ENCODE results near the gene RPL28.

The RPL28 gene

GRCh38 chr19:55366790-55367189, 18.9 kb upstream of the RPL28 start:
- H3K27ac ChIP-seq (ENCODE audit: low read length) = no peak overlapping the region
- no peaks in the 10 kb centered on the region for H3K9me2 ChIP-seq (replicated peaks; ENCODE audit: insufficient read depth, low read length)
- no peaks in the 10 kb centered on the region for H3K9me3 ChIP-seq (replicated peaks; ENCODE audit: insufficient read depth, low read length)
- no peaks in the 10 kb centered on the region for H3K36me3 ChIP-seq (replicated peaks; ENCODE audit: insufficient read depth, low read length)
- H3K27me3 ChIP-seq (replicated peaks; ENCODE audit: insufficient read depth, low read length) = peaks cover 83% of the 10 kb centered on the region
- H3K4me1 ChIP-seq (ENCODE audit: low read length) = no peaks in the 10 kb centered on the region
- H3K9ac ChIP-seq (ENCODE audit: low read length) = no peak overlapping the region
- H3K79me2 ChIP-seq (ENCODE audit: low read length) = no peaks in the 10 kb centered on the region
- H3K4me3 ChIP-seq (ENCODE audit: low read length) = no peak overlapping the region
- no peaks in the 10 kb centered on the region for H4K20me1 ChIP-seq (ENCODE audit: insufficient read depth, low read length)
- DNase-seq = no peak
- H3F3A ChIP-seq (ENCODE audit: insufficient read depth, low read length) = no peaks in the 10 kb centered on the region
- no peak overlapping the region for H2AFZ ChIP-seq (ENCODE audit: low read length)
- H3K4me2 ChIP-seq (ENCODE audit: low read depth, low read length) = no peak overlapping the region
- no peak for TF ChIP-seq CTCF (IDR thresholded peaks at IDR 0.05; ENCODE audit: low read length)
- TF ChIP-seq EZH2 (optimal IDR thresholded peaks at IDR 0.05; ENCODE audit: low read depth, low read length) = no peak
- no peak for TF ChIP-seq EZH2phosphoT487 (IDR thresholded peaks at IDR 0.05; ENCODE audit: low read length)

GRCh38 chr19:55368106-55368505, 17.6 kb upstream of the RPL28 start:
- Histone ChIP-seq H4K20me1 (ENCODE audit: insufficient read depth, low read length) (no peaks in the 10 kb centered on the region), H3K27ac (ENCODE audit: low read length) (no peak overlapping the region), H3F3A (ENCODE audit: insufficient read depth, low read length) (no peaks in the 10 kb centered on the region), H3K36me3 (replicated peaks; ENCODE audit: insufficient read depth, low read length) (no peaks in the 10 kb centered on the region), H3K79me2 (ENCODE audit: low read length) (no peaks in the 10 kb centered on the region), H3K4me3 (ENCODE audit: low read length) (no peak overlapping the region), H2AFZ (ENCODE audit: low read length) (no peak overlapping the region), H3K4me2 (ENCODE audit: low read depth, low read length) (no peak overlapping the region), H3K9me2 (replicated peaks; ENCODE audit: insufficient read depth, low read length) (no peaks in the 10 kb centered on the region), H3K27me3 (replicated peaks; ENCODE audit: insufficient read depth, low read length) (peaks cover 84% of the 10 kb centered on the region), H3K9me3 (replicated peaks; ENCODE audit: insufficient read depth, low read length) (no peaks in the 10 kb centered on the region), H3K4me1 (ENCODE audit: low read length) (no peaks in the 10 kb centered on the region), H3K9ac (ENCODE audit: low read length) (no peak overlapping the region)
- TF ChIP-seq EZH2 (optimal IDR thresholded peaks at IDR 0.05; ENCODE audit: low read depth, low read length) = no peak
- no peak for TF ChIP-seq EZH2phosphoT487 (IDR thresholded peaks at IDR 0.05; ENCODE audit: low read length)
- TF ChIP-seq CTCF (IDR thresholded peaks at IDR 0.05; ENCODE audit: low read length) = no peak
- DNase-seq = no peak

GRCh38 chr19:55368701-55369563, 16.8 kb upstream of the RPL28 start:
- Histone ChIP-seq H3K9me2 (replicated peaks; ENCODE audit: insufficient read depth, low read length) (no peaks in the 10 kb centered on the region), H3K36me3 (replicated peaks; ENCODE audit: insufficient read depth, low read length) (no peaks in the 10 kb centered on the region), H3K27ac (ENCODE audit: low read length) (no peak overlapping the region), H4K20me1 (ENCODE audit: insufficient read depth, low read length) (no peaks in the 10 kb centered on the region), H3K27me3 (replicated peaks; ENCODE audit: insufficient read depth, low read length) (peaks cover 84% of the 10 kb centered on the region), H3K9me3 (replicated peaks; ENCODE audit: insufficient read depth, low read length) (no peaks in the 10 kb centered on the region), H3K4me1 (ENCODE audit: low read length) (no peaks in the 10 kb centered on the region), H3F3A (ENCODE audit: insufficient read depth, low read length) (no peaks in the 10 kb centered on the region), H3K4me3 (ENCODE audit: low read length) (no peak overlapping the region), H2AFZ (ENCODE audit: low read length) (no peak overlapping the region), H3K79me2 (ENCODE audit: low read length) (no peaks in the 10 kb centered on the region), H3K9ac (ENCODE audit: low read length) (no peak overlapping the region), H3K4me2 (ENCODE audit: low read depth, low read length) (peak overlapping the region; percentile 39; the same call in 1 of the 2 replicates)
- no peak for DNase-seq
- TF ChIP-seq CTCF (IDR thresholded peaks at IDR 0.05; ENCODE audit: low read length) (no peak), EZH2 (optimal IDR thresholded peaks at IDR 0.05; ENCODE audit: low read depth, low read length) (peak; percentile 85)
